ENCODE data around the gene SHISAL1. TPM values are rescaled to one million over a fixed set of nuclear protein-coding genes. Genes with fewer than 3 reads are reported as not detected.

Gene SHISAL1
- total RNA-seq, 1 donor from 2014 or later, result 7.6 TPM

- TF ChIP-seq POLR2A (IDR thresholded peaks at IDR 0.05) (no peak), POLR2AphosphoS5 (IDR thresholded peaks at IDR 0.05; ENCODE audit: insufficient read depth in 1 of 2, low read depth in 1 of 2) (no peak)
- TF ChIP-seq, protein P1, sequence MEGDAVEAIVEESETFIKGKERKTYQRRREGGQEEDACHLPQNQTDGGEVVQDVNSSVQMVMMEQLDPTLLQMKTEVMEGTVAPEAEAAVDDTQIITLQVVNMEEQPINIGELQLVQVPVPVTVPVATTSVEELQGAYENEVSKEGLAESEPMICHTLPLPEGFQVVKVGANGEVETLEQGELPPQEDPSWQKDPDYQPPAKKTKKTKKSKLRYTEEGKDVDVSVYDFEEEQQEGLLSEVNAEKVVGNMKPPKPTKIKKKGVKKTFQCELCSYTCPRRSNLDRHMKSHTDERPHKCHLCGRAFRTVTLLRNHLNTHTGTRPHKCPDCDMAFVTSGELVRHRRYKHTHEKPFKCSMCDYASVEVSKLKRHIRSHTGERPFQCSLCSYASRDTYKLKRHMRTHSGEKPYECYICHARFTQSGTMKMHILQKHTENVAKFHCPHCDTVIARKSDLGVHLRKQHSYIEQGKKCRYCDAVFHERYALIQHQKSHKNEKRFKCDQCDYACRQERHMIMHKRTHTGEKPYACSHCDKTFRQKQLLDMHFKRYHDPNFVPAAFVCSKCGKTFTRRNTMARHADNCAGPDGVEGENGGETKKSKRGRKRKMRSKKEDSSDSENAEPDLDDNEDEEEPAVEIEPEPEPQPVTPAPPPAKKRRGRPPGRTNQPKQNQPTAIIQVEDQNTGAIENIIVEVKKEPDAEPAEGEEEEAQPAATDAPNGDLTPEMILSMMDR (IDR thresholded peaks at IDR 0.05), result no peak
- intact Hi-C loops (cut with DNase I), result no loop called here
Observed at GRCh38 chr22:44221710-44222475, 90.9 kb downstream of the SHISAL1 start.

GRCh38 chr22:44220727-44221680 lies 91.7 kb downstream of the SHISAL1 start:
- intact Hi-C loops (cut with DNase I), result no loop called here
- TF ChIP-seq, protein P1 (IDR thresholded peaks at IDR 0.05), result no peak
- no peak for TF ChIP-seq POLR2AphosphoS5 (IDR thresholded peaks at IDR 0.05; ENCODE audit: insufficient read depth in 1 of 2, low read depth in 1 of 2)
- no peak for TF ChIP-seq POLR2A (IDR thresholded peaks at IDR 0.05)
- Histone ChIP-seq H3K4me3 (no peak overlapping the region), H3K27ac (no peak overlapping the region), H3K27me3 (no peaks in the 10 kb centered on the region), H3K9me3 (no peaks in the 10 kb centered on the region), H3K36me3 (no peaks in the 10 kb centered on the region), H3K4me1 (no peaks in the 10 kb centered on the region)
- DNase-seq (ENCODE audit: extremely low spot score in 2 of 2), result peak in 1 of 2 donors; percentile 79

More at GRCh38 chr22:44221710-44222475, 90.9 kb downstream of the SHISAL1 start:
- DNase-seq (ENCODE audit: extremely low spot score in 2 of 2), result peak in 1 of 2 donors; percentile 77
- Histone ChIP-seq H3K9me3 (no peaks in the 10 kb centered on the region), H3K27ac (no peak overlapping the region), H3K36me3 (no peaks in the 10 kb centered on the region), H3K4me3 (no peak overlapping the region), H3K27me3 (no peaks in the 10 kb centered on the region), H3K4me1 (no peaks in the 10 kb centered on the region)

DNA sequence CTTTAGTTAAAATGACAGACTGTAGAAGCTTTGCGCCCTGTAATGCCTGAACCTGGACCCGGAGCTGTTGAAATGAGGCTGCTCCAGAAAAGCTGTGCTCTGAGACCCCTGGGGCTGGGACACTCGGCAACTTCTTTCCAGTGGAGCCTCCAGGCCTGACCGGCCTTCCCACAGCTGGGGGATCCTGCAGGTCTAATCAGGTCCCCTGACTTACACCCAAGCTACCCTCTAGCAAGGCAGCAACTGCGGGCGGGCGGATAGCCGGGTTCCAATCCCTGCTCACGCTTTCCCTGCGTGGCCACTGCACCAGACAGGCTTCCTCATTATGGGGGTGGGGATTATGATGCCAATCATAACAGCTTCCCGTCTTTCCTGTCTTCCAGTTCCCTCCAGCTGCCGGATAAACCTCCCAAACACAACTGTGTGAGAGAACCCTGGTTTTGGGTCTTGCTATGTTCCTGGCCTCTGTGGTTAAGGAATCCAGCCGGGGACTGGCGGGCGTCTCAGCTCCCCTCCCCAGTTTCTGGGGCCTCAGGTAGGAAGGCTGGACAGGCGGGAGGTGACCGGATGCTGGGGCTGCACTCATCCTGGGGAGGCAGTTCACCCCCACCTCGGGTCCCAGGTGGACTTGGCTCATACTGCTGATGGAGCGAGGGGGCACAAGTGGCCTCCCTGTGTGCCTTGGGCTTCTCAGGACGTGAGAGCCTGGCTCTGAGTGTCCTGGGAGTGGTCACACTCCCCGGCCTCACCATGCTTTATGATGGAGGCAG lies 93.5 kb downstream of the SHISAL1 start:
- H3K27ac ChIP-seq, result no peak overlapping the region
- no peaks in the 10 kb centered on the region for H3K36me3 ChIP-seq
- no peak overlapping the region for H3K4me3 ChIP-seq
- intact Hi-C loops (cut with DNase I), result no loop called here
- no peaks in the 10 kb centered on the region for H3K27me3 ChIP-seq
- no peaks in the 10 kb centered on the region for H3K9me3 ChIP-seq
- peak in 1 of 2 donors; percentile 72 for DNase-seq (ENCODE audit: extremely low spot score in 2 of 2)
- no peak for TF ChIP-seq POLR2AphosphoS5 (IDR thresholded peaks at IDR 0.05; ENCODE audit: insufficient read depth in 1 of 2, low read depth in 1 of 2)
- TF ChIP-seq, protein P1 (IDR thresholded peaks at IDR 0.05), result no peak
- TF ChIP-seq POLR2A (IDR thresholded peaks at IDR 0.05), result no peak
- no peaks in the 10 kb centered on the region for H3K4me1 ChIP-seq

DNA sequence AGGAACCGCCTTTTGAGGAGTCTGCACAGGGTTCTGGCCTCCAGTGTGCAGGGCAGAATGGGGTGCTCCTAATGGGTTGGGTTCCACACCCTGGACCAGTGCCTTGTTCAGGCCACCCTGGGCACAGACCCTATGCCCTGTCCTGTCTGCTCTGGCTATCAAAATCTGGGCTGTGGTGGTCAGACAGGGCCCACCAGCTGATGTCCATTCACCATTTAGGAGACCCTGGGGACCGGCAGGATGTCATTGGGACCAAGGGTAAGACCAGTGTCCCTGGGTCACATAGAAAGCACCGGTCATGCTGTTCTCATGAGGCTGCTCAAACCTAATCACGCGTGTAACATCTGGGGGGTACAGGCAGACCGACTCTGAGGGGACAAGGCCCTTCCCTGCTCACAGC lies 94.7 kb downstream of the SHISAL1 start:
- DNase-seq (ENCODE audit: extremely low spot score in 2 of 2), result peak in 1 of 2 donors; percentile 72
- Histone ChIP-seq H3K4me1 (peaks cover under 1% of the 10 kb centered on the region), H3K27ac (no peak overlapping the region), H3K9me3 (no peaks in the 10 kb centered on the region), H3K36me3 (no peaks in the 10 kb centered on the region), H3K4me3 (no peak overlapping the region), H3K27me3 (no peaks in the 10 kb centered on the region)
- TF ChIP-seq, protein P1 (IDR thresholded peaks at IDR 0.05), result no peak
- TF ChIP-seq POLR2AphosphoS5 (IDR thresholded peaks at IDR 0.05; ENCODE audit: insufficient read depth in 1 of 2, low read depth in 1 of 2) (no peak), POLR2A (IDR thresholded peaks at IDR 0.05) (no peak)
- intact Hi-C loops (cut with DNase I), result no loop called here
